PC-9 (cell line): ENCODE data around the gene GDPD5. TPM values are rescaled to one million over a fixed set of nuclear protein-coding genes. Genes with fewer than 3 reads are reported as not detected.

Source experiments
- BruUV-seq: library from RNA; stranded (reverse); fragments of 400-500 nt; replicated peaks from 2 replicates; lab custom pipeline; 2021; lab: Mats Ljungman, UMichigan
- CTCF ChIA-PET: fragments of 300-600 bp; sonication (Branson Sonifier 250); formaldehyde crosslinking; loops from one replicate; lab custom pipeline; 2022; ENCODE audit warnings: antibody characterized with exemption; lab: Charles Lee
- POLR2A ChIA-PET: fragments of 300-600 bp; sonication (Branson Sonifier 250); formaldehyde crosslinking; loops from one replicate; lab custom pipeline; 2022; ENCODE audit warnings: antibody characterized with exemption; ENCODE audit not compliant: unreplicated experiment; lab: Charles Lee
- DNase-seq, 2 experiments: peaks; one replicate each; pipeline versions ENCODE4 v3.0.0 to v3.0.0-alpha.2; 2015 to 2022; ENCODE audit warnings: mixed read lengths in 1 of 2
- H2AFZ ChIP-seq: fragments of 200-600 bp; sonication (generic); 2 replicates; pipeline ENCODE4 v1.8.1; 2017; ENCODE audit warnings: antibody characterized with exemption
- H3F3A ChIP-seq: fragments of 200-600 bp; sonication (generic); 2 replicates; pipeline ENCODE4 v1.8.1; 2017; ENCODE audit warnings: antibody characterized with exemption, mild to moderate bottlenecking, low read depth; ENCODE audit not compliant: insufficient read depth
- H3K27ac ChIP-seq: fragments of 200-600 bp; sonication (generic); 2 replicates; pipeline ENCODE4 v1.6.1; 2016; ENCODE audit warnings: mixed run types
- H3K27me3 ChIP-seq: fragments of 200-600 bp; sonication (generic); 2 replicates; pipeline ENCODE4 v1.6.1; 2016; ENCODE audit warnings: low read depth, mixed run types; ENCODE audit not compliant: insufficient read depth
- H3K36me3 ChIP-seq: fragments of 200-600 bp; sonication (generic); 2 replicates; pipeline ENCODE4 v1.6.1; 2016; ENCODE audit warnings: low read depth, mixed run types
- H3K4me1 ChIP-seq: fragments of 200-600 bp; sonication (generic); replicated peaks from 2 replicates; pipeline ENCODE4 v1.6.1; 2016; ENCODE audit warnings: mixed run types; ENCODE audit not compliant: insufficient read depth
- H3K4me2 ChIP-seq: fragments of 200-600 bp; sonication (generic); 2 replicates; pipeline ENCODE4 v1.6.1; 2017; ENCODE audit warnings: mixed run types
- H3K4me3 ChIP-seq: fragments of 200-600 bp; sonication (generic); 2 replicates; pipeline ENCODE4 v1.6.1; 2016; ENCODE audit warnings: mixed run types
- H3K79me2 ChIP-seq: fragments of 200-600 bp; sonication (generic); 2 replicates; pipeline ENCODE4 v1.6.1; 2017; ENCODE audit warnings: low read depth, mixed run types
- H3K9me2 ChIP-seq: fragments of 200-600 bp; sonication (generic); 2 replicates; pipeline ENCODE4 v1.8.1; 2017; ENCODE audit warnings: mild to moderate bottlenecking; ENCODE audit not compliant: insufficient read depth
- H3K9me3 ChIP-seq: fragments of 200-600 bp; sonication (generic); 2 replicates; pipeline ENCODE4 v1.8.1; 2016; ENCODE audit warnings: low read depth; ENCODE audit not compliant: insufficient read depth
- H4K20me1 ChIP-seq: fragments of 200-600 bp; sonication (generic); 2 replicates; pipeline ENCODE4 v1.8.1; 2017; ENCODE audit not compliant: insufficient read depth
- EZH2 ChIP-seq: fragments of 200-600 bp; sonication (generic); IDR thresholded peaks from 2 replicates; pipeline ENCODE4 v1.8.0; 2017; ENCODE audit warnings: antibody characterized with exemption, low read depth
- intact Hi-C: fragments of 100-400 bp; cut with micrococcal nuclease; formaldehyde crosslinking; loops from one replicate; pipeline ENCODE4 v1.10.0; 2022; ENCODE audit not compliant: unreplicated experiment
- total RNA-seq: library from RNA; stranded (reverse); gene quantifications from 2 replicates; pipeline ENCODE4 v1.2.3, GENCODE V29; 2021
- TF ChIP-seq, protein P1 (sequence below): fragments of 200-600 bp; sonication (generic); conservative IDR thresholded peaks from 2 replicates; pipeline ENCODE4 v1.6.1; 2017; ENCODE audit warnings: mixed run types, antibody characterized with exemption, mild to moderate bottlenecking, moderate library complexity

The GDPD5 gene
- total RNA-seq, 1 experiment from 2014 or later: 7.9 TPM

DNA sequence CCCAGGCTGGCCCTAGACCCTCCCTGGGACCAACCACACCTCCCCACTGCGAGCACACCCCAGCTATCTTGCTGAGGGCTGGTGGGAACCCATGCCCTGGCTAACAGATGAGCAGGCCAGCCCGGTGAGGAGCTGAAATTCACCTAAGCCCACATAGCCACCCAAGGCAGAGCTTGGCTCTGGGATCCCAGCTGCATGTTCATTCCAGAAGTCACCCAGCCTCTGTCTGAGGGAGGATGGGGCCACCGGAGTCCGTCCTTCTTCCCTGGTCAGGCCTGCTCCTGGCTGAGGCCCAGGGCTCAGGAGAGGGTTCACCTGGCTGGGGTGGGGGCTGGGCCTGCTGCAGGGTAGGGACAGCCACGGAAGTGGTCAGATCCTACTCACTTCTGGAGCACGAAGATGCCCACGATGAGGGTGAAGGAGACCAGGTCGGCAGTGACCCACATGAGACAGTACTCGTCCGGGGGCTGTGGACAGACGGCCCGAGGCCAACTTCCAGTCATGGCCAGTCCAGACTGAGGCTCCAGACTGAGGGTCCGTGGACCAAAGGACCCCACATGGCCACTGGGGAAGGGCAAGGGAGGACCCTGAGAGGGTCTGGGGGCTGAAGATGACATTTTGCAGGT lies 86.1 kb downstream of the GDPD5 start:
- Histone ChIP-seq H3F3A (no peaks in the 10 kb centered on the region), H2AFZ (no peak overlapping the region), H3K27ac (no peak overlapping the region), H3K36me3 (no peaks in the 10 kb centered on the region), H3K4me3 (no peak overlapping the region), H3K4me1 (no peaks in the 10 kb centered on the region), H3K9me3 (no peaks in the 10 kb centered on the region), H4K20me1 (no peaks in the 10 kb centered on the region), H3K4me2 (no peak overlapping the region), H3K27me3 (no peaks in the 10 kb centered on the region; the same call in 1 of the 2 replicates), H3K79me2 (no peaks in the 10 kb centered on the region), H3K9me2 (no peaks in the 10 kb centered on the region)
- TF ChIP-seq EZH2: no peak
- TF ChIP-seq, protein P1, sequence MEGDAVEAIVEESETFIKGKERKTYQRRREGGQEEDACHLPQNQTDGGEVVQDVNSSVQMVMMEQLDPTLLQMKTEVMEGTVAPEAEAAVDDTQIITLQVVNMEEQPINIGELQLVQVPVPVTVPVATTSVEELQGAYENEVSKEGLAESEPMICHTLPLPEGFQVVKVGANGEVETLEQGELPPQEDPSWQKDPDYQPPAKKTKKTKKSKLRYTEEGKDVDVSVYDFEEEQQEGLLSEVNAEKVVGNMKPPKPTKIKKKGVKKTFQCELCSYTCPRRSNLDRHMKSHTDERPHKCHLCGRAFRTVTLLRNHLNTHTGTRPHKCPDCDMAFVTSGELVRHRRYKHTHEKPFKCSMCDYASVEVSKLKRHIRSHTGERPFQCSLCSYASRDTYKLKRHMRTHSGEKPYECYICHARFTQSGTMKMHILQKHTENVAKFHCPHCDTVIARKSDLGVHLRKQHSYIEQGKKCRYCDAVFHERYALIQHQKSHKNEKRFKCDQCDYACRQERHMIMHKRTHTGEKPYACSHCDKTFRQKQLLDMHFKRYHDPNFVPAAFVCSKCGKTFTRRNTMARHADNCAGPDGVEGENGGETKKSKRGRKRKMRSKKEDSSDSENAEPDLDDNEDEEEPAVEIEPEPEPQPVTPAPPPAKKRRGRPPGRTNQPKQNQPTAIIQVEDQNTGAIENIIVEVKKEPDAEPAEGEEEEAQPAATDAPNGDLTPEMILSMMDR: no peak
- DNase-seq: no peak
- POLR2A ChIA-PET: no interaction called here
- CTCF ChIA-PET: no interaction called here
- intact Hi-C loops: loop anchor here (5.0 kb wide), 2 partner anchors 52 to 112 kb away; no protein-coding TSS in a partner anchor
- BruUV-seq: no TSS peak

DNA sequence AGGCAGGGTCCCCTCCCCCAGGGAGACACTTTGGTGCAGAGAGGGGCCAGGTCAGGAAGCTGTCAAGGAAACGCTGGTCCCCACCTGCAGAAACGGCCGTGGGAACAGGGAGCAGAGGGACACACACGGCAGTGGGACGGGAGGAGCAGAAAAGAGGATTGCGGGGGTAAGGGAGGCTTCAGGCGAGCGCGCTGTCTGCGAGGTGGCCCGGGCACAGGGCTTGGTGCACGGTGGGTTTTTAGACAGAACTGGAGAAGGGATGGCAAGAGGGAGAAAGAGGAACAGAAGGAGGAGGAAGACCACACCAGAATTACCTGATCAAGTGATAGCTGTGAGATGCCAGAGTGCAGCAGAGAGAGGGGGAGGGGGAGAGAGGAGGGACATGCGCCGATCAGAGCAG lies 86.7 kb downstream of the GDPD5 start:
- no peaks in the 10 kb centered on the region for H4K20me1 ChIP-seq
- no peak for DNase-seq
- no peaks in the 10 kb centered on the region for H3K9me3 ChIP-seq
- TF ChIP-seq, protein P1: no peak
- no peak for TF ChIP-seq EZH2
- H3K79me2 ChIP-seq: no peaks in the 10 kb centered on the region
- H3K4me1 ChIP-seq: no peaks in the 10 kb centered on the region
- no TSS peak for BruUV-seq
- H3K9me2 ChIP-seq: no peaks in the 10 kb centered on the region
- no peak overlapping the region for H3K27ac ChIP-seq
- no peak overlapping the region for H3K4me3 ChIP-seq
- H3K36me3 ChIP-seq: no peaks in the 10 kb centered on the region
- intact Hi-C loops: no loop called here
- no peak overlapping the region for H2AFZ ChIP-seq
- ChIA-PET CTCF (no interaction called here), POLR2A (no interaction called here)
- no peak overlapping the region for H3K4me2 ChIP-seq
- no peaks in the 10 kb centered on the region; the same call in 1 of the 2 replicates for H3K27me3 ChIP-seq
- no peaks in the 10 kb centered on the region for H3F3A ChIP-seq

DNA sequence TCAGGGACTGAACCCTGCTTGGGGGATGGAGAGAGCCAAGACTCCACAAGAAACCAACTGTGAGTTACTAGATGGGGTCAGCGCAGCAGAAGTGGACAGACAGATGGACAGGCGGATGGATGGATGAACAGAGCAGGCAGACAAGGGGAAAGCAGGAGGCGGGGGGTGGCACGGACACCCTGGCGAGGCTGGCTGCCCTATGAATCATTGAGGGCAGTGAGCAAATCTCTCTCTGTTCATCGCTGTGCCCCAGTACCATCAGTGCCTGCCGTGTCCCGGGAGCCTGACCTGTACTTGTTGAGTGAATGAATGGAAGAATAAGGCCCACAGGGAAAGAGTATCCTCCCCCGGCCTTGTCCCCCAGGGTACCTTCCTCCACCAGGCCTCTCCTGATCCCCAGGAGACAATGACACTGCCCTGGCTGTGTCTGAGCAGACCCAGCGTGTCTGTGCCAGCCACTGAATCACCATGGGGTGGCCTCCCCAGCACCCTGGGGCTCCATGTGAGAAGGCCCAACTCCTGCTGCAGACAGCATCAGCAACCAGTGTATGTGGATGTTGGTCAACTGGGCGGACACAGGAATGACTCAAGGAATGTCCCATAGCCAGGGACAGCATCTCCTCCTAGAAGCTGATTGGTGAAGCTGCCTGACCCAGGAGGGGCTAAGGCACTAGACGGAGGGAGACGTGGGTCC lies 87.6 kb downstream of the GDPD5 start:
- Histone ChIP-seq H3K27ac (no peak overlapping the region), H3F3A (no peaks in the 10 kb centered on the region), H3K4me2 (no peak overlapping the region), H2AFZ (no peak overlapping the region), H3K4me1 (no peaks in the 10 kb centered on the region), H3K4me3 (no peak overlapping the region), H4K20me1 (no peaks in the 10 kb centered on the region), H3K9me3 (no peaks in the 10 kb centered on the region), H3K27me3 (no peaks in the 10 kb centered on the region), H3K36me3 (no peaks in the 10 kb centered on the region), H3K79me2 (no peaks in the 10 kb centered on the region), H3K9me2 (no peaks in the 10 kb centered on the region)
- POLR2A ChIA-PET: no interaction called here
- no TSS peak for BruUV-seq
- CTCF ChIA-PET: no interaction called here
- TF ChIP-seq EZH2: no peak
- TF ChIP-seq, protein P1: no peak
- intact Hi-C loops: no loop called here
- no peak for DNase-seq
